Left colon (tissue), 2 donors: Measurements from ENCODE around the gene ERI3. TPM values are rescaled to one million over a fixed set of nuclear protein-coding genes. Genes with fewer than 3 reads are reported as not detected.
A peak's percentile ranks its signal among the peaks of the same experiment; 100 is the strongest.

Source experiments
- ATAC-seq: fragments of 200-7000 bp; cut with Tn5 transposase; one replicate; pipeline ENCODE4 v1.9.1; 2020; ENCODE audit warnings: mild to moderate bottlenecking, moderate library complexity
- DNase-seq, 2 donors: peaks; one replicate each; pipeline ENCODE4 v3.0.0-alpha.2; 2020
- intact Hi-C, 2 donors: fragments of 100-400 bp; cut with DNase I in 1 of 2; cut with micrococcal nuclease in 1 of 2; formaldehyde crosslinking; loops; one replicate each; pipeline versions ENCODE4 v1.11.2 to v1.14.0; 2022; cut with DNase I, micrococcal nuclease
- total RNA-seq, 2 donors: library from RNA; stranded (reverse); fragmentation: NEBNext Ultra II Directional; extraction: Animal tissue kit (Norgen Biotek cat#: 25700); gene quantifications; one replicate each; pipeline ENCODE4 v1.2.1, GENCODE V29; 2021
- donor health status: DM: no; HTN: no; CAD: no.
- donor health status: DM: yes; HTN: yes; CAD: no.

ERI3 gene
- total RNA-seq, 2 donors from 2014 or later: 25.3 to 30.3 TPM

GRCh38 chr1:44323947-44324346 lies 31.1 kb downstream of the ERI3 start:
- intact Hi-C loops: no loop called here
- DNase-seq (no peak), ATAC-seq (no peak)

GRCh38 chr1:44322367-44322766 lies 32.7 kb downstream of the ERI3 start:
- no peak for ATAC-seq
- intact Hi-C loops: no loop called here

GRCh38 chr1:44321466-44321865 lies 33.6 kb downstream of the ERI3 start:
- no peak for ATAC-seq
- intact Hi-C loops: no loop called here
- no peak for DNase-seq

More at GRCh38 chr1:44322367-44322766, 32.7 kb downstream of the ERI3 start:
- DNase-seq: no peak

- intact Hi-C loops: no loop called here
- DNase-seq (peak in 1 of 2 donors; percentile 39), ATAC-seq (peak; percentile 40)
These were observed 36.7 kb downstream of the ERI3 start for GRCh38 chr1:44318097-44319088.

GRCh38 chr1:44316231-44316759 lies 38.8 kb downstream of the ERI3 start:
- intact Hi-C loops: no loop called here
- no peak for DNase-seq
- ATAC-seq: no peak

- DNase-seq: no peak
- no peak for ATAC-seq
- intact Hi-C loops: no loop called here
These were observed 39.5 kb downstream of the ERI3 start for GRCh38 chr1:44315521-44315920.

GRCh38 chr1:44314452-44314851 lies 40.6 kb downstream of the ERI3 start:
- intact Hi-C loops: no loop called here
- no peak for ATAC-seq
- no peak for DNase-seq

- peak; percentile 31 for ATAC-seq
- intact Hi-C loops: no loop called here
- no peak for DNase-seq
These were observed 41.7 kb downstream of the ERI3 start for GRCh38 chr1:44313265-44313918.

GRCh38 chr1:44312399-44313196 lies 42.5 kb downstream of the ERI3 start:
- intact Hi-C loops: no loop called here
- ATAC-seq: no peak

GRCh38 chr1:44310006-44310405 lies 45.1 kb downstream of the ERI3 start:
- DNase-seq: no peak
- ATAC-seq: no peak
- intact Hi-C loops: no loop called here

More at GRCh38 chr1:44312399-44313196, 42.5 kb downstream of the ERI3 start:
- no peak for DNase-seq

GRCh38 chr1:44305962-44306422 lies 49.1 kb downstream of the ERI3 start:
- DNase-seq (no peak), ATAC-seq (no peak)
- intact Hi-C loops: no loop called here

GRCh38 chr1:44303532-44303931 lies 51.5 kb downstream of the ERI3 start:
- ATAC-seq (peak; percentile 48), DNase-seq (no peak)
- intact Hi-C loops: no loop called here

- ATAC-seq (no peak), DNase-seq (no peak)
These were observed 52.5 kb downstream of the ERI3 start for GRCh38 chr1:44302541-44302940.

GRCh38 chr1:44301442-44301841 lies 53.6 kb downstream of the ERI3 start:
- DNase-seq (no peak), ATAC-seq (no peak)
- intact Hi-C loops: no loop called here

More at GRCh38 chr1:44302541-44302940, 52.5 kb downstream of the ERI3 start:
- intact Hi-C loops: no loop called here

GRCh38 chr1:44300852-44301251 lies 54.2 kb downstream of the ERI3 start:
- no peak for DNase-seq
- intact Hi-C loops: no loop called here

GRCh38 chr1:44297695-44298400 lies 57.2 kb downstream of the ERI3 start:
- intact Hi-C loops: no loop called here
- DNase-seq (no peak), ATAC-seq (no peak)

More at GRCh38 chr1:44300852-44301251, 54.2 kb downstream of the ERI3 start:
- ATAC-seq: no peak

GRCh38 chr1:44296806-44297205 lies 58.3 kb downstream of the ERI3 start:
- ATAC-seq (no peak), DNase-seq (no peak)
- intact Hi-C loops: no loop called here

- DNase-seq (no peak), ATAC-seq (no peak)
- intact Hi-C loops: no loop called here
These were observed 59.0 kb downstream of the ERI3 start for GRCh38 chr1:44296086-44296485.
